Thyroid gland (tissue), 4 donors: Measurements from ENCODE around the gene ANO7.

ENCODE experiments used
- POLR2A ChIP-seq, 2 donors: fragments of 450-650 bp; IDR thresholded peaks; one replicate each; pipeline ENCODE4 v1.6.1; 2017; ENCODE audit warnings: antibody characterized with exemption in 2 of 2, mild to moderate bottlenecking in 2 of 2, moderate library complexity in 1 of 2
- TF ChIP-seq, protein P1 (sequence below), 6 experiments: fragments of 200-600 bp in 3 of 6; fragments of 450-650 bp in 3 of 6; sonication (generic) in 3 of 6; IDR thresholded peaks; one replicate each; pipeline ENCODE4 v1.5.1; 2016 to 2019; ENCODE audit warnings: antibody characterized with exemption in 6 of 6, mild to moderate bottlenecking in 2 of 6, inconsistent platforms in 1 of 6, moderate library complexity in 1 of 6

DNA sequence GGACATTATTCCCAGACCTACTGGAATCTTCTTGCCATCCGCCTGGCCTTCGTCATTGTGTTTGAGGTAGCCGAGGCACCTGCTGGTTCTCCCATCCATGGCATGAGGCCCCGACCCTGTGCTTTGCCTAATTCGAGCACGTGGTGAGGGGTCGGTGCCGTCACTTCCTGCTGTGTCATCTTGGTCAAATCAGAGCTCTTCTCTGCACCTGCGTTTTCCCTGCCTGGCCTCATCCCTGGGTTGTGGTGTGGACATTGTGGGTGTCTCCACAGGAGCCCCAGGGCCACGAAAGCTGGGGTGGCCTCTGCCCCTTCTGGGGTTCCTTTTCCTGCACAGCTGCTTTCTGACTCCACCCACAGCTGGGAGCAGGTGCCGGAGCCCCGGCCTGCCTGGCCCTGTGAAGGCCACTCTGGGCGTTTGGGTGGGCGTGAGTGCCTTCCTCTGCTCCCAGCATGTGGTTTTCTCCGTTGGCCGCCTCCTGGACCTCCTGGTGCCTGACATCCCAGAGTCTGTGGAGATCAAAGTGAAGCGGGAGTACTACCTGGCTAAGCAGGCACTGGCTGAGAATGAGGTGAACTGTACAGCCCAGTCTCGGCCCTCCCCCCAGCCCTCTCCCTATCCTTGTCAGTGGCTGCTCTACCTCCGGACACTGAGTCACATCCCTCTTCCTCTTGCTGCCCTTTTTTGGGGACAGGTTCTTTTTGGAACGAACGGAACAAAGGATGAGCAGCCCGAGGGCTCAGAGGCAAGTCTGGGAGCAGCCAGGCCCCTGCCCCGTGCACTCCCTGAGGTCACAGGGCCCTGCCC, 34.9 kb downstream of the ANO7 start:
- TF ChIP-seq, protein P1, sequence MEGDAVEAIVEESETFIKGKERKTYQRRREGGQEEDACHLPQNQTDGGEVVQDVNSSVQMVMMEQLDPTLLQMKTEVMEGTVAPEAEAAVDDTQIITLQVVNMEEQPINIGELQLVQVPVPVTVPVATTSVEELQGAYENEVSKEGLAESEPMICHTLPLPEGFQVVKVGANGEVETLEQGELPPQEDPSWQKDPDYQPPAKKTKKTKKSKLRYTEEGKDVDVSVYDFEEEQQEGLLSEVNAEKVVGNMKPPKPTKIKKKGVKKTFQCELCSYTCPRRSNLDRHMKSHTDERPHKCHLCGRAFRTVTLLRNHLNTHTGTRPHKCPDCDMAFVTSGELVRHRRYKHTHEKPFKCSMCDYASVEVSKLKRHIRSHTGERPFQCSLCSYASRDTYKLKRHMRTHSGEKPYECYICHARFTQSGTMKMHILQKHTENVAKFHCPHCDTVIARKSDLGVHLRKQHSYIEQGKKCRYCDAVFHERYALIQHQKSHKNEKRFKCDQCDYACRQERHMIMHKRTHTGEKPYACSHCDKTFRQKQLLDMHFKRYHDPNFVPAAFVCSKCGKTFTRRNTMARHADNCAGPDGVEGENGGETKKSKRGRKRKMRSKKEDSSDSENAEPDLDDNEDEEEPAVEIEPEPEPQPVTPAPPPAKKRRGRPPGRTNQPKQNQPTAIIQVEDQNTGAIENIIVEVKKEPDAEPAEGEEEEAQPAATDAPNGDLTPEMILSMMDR (IDR thresholded peaks at IDR 0.05), result no peak
- no peak for TF ChIP-seq POLR2A (IDR thresholded peaks at IDR 0.05)
